Erythroblast (primary cell): ENCODE data around the gene NEDD9.

Source experiments
- GATA1 ChIP-seq: IDR thresholded peaks from 2 replicates; pipeline ENCODE4 v1.6.1; 2011; ENCODE audit warnings: low read depth, mild to moderate bottlenecking, control low read depth, low read length, moderate library complexity
- POLR2A ChIP-seq: IDR thresholded peaks from 2 replicates; pipeline ENCODE4 v1.6.1; 2011; ENCODE audit warnings: mild to moderate bottlenecking, low read length

GRCh38 chr6:11258260-11259237 is 26.1 kb upstream of the NEDD9 start:
- TF ChIP-seq POLR2A: no peak
- TF ChIP-seq GATA1: no peak
